Mesothelial cell of epicardium (in vitro differentiated cells): Measurements from ENCODE around the gene ZNF474. TPM values are rescaled to one million over a fixed set of nuclear protein-coding genes. Genes with fewer than 3 reads are reported as not detected.

Experiments used
- DNase-seq, 2 experiments: peaks; one replicate each; pipeline ENCODE4 v3.0.0; 2021; ENCODE audit warnings: low spot score in 2 of 2; ENCODE audit not compliant: unreplicated experiment in 2 of 2
- H3K27ac Mint-ChIP-seq: 2 replicates; pipeline ENCODE4 v1.8.0; 2021; ENCODE audit warnings: mixed read lengths
- H3K27me3 Mint-ChIP-seq: 2 replicates; pipeline ENCODE4 v1.8.0; 2021; ENCODE audit warnings: low read depth, mixed read lengths
- H3K36me3 Mint-ChIP-seq: 2 replicates; pipeline ENCODE4 v1.8.0; 2021; ENCODE audit warnings: mixed read lengths
- H3K4me1 Mint-ChIP-seq: 2 replicates; pipeline ENCODE4 v1.8.0; 2021; ENCODE audit warnings: mixed read lengths
- H3K4me3 Mint-ChIP-seq: 2 replicates; pipeline ENCODE4 v1.8.0; 2021; ENCODE audit warnings: mild to moderate bottlenecking, moderate library complexity, mixed read lengths
- H3K9me3 Mint-ChIP-seq: 2 replicates; pipeline ENCODE4 v1.8.0; 2021; ENCODE audit warnings: mixed read lengths
- total RNA-seq: library from RNA; stranded (reverse); gene quantifications from 3 replicates; pipeline ENCODE4 v1.2.1, GENCODE V29; 2021
- TF ChIP-seq, protein P1 (sequence below): fragments of 200-600 bp; sonication (generic); IDR thresholded peaks from one replicate; pipeline ENCODE4 v1.5.0; 2021; ENCODE audit warnings: antibody characterized with exemption; ENCODE audit not compliant: unreplicated experiment

ZNF474 gene
- total RNA-seq, 1 donor from 2014 or later = 0.98 TPM

DNA sequence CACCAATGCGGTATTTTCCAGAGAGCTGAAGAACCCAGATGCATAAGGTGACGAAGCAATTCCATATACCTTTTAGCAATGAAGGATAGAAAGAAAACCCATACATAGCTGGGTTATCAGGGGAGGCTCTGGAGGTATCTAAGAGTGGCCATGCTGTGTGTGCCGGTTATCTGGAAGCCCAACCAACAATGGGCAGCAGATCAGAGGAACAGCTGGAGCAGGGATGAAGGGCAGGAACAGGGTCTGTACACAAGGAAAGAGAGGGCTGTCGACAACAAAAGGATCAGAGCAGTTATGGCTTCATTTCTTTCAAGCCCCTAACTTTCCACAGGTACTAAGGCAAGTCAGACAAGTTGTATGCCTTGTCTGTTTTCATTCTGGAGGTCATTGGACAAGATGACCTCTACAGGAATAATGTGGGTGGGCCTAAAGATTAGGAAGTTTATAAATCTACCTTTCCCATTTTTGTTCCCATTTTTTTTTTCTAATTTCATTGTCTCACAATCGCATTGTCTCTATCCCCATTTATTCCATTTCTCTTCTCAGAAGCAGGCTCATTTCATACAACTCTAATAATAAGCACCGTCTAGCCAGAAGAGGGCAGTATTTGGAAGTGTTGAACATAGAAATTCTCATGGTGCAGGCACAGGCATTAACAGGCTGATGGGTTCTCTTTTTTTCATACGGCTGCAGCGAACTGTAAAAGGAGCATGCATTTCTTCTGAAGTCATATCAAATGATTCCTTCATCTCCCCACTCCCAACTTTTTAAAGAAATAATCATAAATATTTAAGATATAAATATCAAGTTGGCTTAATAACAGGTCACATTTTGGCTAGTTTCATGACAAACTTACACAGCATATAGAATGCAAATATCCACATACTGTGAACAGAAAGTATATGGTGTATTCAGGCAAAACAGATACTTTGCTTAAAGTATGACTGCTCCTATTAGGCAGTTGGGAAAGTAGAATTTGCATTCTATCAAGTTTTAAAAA lies 63.5 kb downstream of the ZNF474 start:
- H3K4me1 Mint-ChIP-seq = peaks cover 42% of the 10 kb centered on the region
- TF ChIP-seq, protein P1, sequence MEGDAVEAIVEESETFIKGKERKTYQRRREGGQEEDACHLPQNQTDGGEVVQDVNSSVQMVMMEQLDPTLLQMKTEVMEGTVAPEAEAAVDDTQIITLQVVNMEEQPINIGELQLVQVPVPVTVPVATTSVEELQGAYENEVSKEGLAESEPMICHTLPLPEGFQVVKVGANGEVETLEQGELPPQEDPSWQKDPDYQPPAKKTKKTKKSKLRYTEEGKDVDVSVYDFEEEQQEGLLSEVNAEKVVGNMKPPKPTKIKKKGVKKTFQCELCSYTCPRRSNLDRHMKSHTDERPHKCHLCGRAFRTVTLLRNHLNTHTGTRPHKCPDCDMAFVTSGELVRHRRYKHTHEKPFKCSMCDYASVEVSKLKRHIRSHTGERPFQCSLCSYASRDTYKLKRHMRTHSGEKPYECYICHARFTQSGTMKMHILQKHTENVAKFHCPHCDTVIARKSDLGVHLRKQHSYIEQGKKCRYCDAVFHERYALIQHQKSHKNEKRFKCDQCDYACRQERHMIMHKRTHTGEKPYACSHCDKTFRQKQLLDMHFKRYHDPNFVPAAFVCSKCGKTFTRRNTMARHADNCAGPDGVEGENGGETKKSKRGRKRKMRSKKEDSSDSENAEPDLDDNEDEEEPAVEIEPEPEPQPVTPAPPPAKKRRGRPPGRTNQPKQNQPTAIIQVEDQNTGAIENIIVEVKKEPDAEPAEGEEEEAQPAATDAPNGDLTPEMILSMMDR = peak; percentile 54
- H3K27ac Mint-ChIP-seq = no peak overlapping the region
- H3K36me3 Mint-ChIP-seq = no peaks in the 10 kb centered on the region
- H3K9me3 Mint-ChIP-seq = no peaks in the 10 kb centered on the region
- H3K4me3 Mint-ChIP-seq = no peak overlapping the region
- DNase-seq = no peak
- no peaks in the 10 kb centered on the region for H3K27me3 Mint-ChIP-seq

DNA sequence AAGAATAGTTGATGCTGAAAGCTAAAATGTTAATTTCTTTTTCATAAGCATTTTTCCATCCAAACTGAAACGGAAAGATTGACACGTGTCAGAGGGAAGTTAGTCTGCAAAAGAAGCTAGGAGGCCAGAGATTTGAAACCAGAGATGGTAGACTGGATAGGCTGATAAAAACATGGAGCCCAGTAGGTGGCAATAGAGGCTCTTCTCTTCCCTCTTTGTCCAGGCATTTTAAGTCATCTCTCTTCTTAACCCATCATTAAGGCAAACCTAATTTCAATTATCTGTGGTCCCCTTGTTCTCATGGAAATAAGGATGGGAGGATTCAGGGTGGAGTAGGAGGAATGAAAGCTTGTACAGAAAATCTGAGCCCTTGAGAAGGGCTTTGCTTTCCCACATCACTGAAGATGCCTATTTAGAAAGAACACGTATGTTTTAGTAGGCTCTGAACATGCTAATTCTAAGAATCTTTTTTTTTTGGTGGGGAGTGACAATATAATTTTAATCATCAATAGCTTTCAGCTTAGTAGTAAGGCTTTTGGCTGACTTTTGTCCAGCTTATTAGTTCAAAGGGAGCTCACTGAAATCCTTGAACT lies 66.6 kb downstream of the ZNF474 start:
- no peaks in the 10 kb centered on the region for H3K9me3 Mint-ChIP-seq
- no peak overlapping the region for H3K27ac Mint-ChIP-seq
- H3K36me3 Mint-ChIP-seq = no peaks in the 10 kb centered on the region
- no peak for DNase-seq
- H3K4me3 Mint-ChIP-seq = no peak overlapping the region
- H3K4me1 Mint-ChIP-seq = peaks cover 53% of the 10 kb centered on the region
- H3K27me3 Mint-ChIP-seq = no peaks in the 10 kb centered on the region
- TF ChIP-seq, protein P1 = peak; percentile 55

DNA sequence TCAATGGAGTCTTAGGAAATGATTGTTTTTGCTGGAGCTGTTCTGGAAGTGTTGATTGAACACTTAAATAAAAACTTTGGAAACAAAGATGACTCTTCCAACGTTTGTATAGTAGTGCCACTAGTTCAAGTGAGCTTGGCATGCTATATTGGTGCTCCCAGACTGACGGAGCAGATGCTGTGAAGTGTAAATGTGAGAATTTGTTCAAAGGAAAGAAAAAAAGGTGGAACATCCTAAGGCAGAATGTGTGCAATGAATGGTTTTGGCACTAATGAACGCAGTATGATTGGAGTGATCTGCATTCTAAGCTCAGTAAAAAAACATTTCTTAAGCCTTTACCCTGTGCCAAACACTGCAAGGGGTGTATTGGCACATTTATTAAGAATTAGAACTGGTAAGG lies 69.8 kb downstream of the ZNF474 start:
- Mint-ChIP-seq H3K27me3 (no peaks in the 10 kb centered on the region), H3K27ac (peak overlapping the region; percentile 81), H3K36me3 (no peaks in the 10 kb centered on the region), H3K4me1 (peaks cover 68% of the 10 kb centered on the region), H3K9me3 (no peaks in the 10 kb centered on the region), H3K4me3 (no peak overlapping the region)
- TF ChIP-seq, protein P1 = no peak
- DNase-seq = no peak

DNA sequence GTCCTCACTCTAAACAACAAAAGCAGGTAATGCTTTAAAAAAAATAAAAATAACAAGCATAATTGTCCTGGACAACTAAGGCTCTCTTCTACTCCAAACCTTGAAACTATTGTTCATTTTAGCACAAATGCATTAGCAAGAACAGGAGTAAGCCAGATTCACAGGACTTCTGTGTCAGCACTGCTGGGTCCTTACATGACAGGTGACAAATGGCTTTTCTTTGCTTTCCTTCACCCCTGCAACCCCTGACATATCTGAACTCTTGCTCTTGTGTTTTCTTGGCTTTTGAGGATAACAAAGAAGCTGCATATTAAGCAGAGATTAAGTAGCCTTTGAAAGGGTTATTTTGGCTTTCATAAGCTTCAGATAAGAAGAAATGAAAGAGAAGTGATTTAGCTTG lies 71.1 kb downstream of the ZNF474 start:
- Mint-ChIP-seq H3K27me3 (no peaks in the 10 kb centered on the region), H3K27ac (peak overlapping the region; percentile 81)

DNA sequence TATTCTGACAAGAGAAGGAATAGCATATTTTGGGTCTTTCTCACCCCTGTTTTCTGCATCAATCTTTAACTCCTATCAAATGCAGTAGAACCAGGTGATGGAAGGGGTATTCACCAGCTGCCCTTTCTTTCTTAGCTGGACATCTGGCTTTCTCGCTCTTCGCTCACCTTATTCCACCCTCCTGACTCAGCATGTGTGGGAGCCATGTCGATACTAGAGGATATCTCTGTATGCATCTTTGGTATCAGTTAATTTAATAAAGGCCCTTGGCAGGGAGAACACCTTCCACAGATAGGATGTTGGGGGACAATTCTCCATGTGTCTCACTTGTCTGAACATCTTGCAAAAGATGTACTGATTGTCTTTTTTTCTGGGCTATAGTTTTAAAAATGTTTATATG lies 71.5 kb downstream of the ZNF474 start:
- Mint-ChIP-seq H3K4me3 (no peak overlapping the region), H3K27ac (peak overlapping the region; percentile 81), H3K36me3 (peaks cover 3% of the 10 kb centered on the region), H3K4me1 (peaks cover 66% of the 10 kb centered on the region), H3K9me3 (peaks cover 6% of the 10 kb centered on the region), H3K27me3 (no peaks in the 10 kb centered on the region)
- TF ChIP-seq, protein P1 = no peak
- DNase-seq = no peak

More for the DNA sequence above, 71.1 kb downstream of the ZNF474 start:
- peaks cover 67% of the 10 kb centered on the region for H3K4me1 Mint-ChIP-seq
- no peak overlapping the region for H3K4me3 Mint-ChIP-seq
- no peak for DNase-seq
- H3K36me3 Mint-ChIP-seq = peaks cover 1% of the 10 kb centered on the region
- peaks cover 2% of the 10 kb centered on the region for H3K9me3 Mint-ChIP-seq
- TF ChIP-seq, protein P1 = no peak
